Lung microvascular endothelial cell (primary cell): Measurements from ENCODE around the gene RSPH9. TPM values are rescaled to one million over a fixed set of nuclear protein-coding genes. Genes with fewer than 3 reads are reported as not detected.
"Not testable (repeated sequence)": the region's sequence is repeated elsewhere in the genome, so short reads cannot be mapped to it uniquely, and the experiment has no call there.

Experiments
- DNase-seq, 2 donors: peaks; one replicate each; pipeline versions ENCODE4 v3.0.0 to v3.0.0-alpha.2; 2010; ENCODE audit warnings: low read depth in 2 of 2
- total RNA-seq: library from RNA; depleted of rRNA; stranded (reverse); fragments of >200 nt; gene quantifications from 2 replicates; pipeline ENCODE4 v1.2.1, GENCODE V29; 2014

RSPH9 gene
- total RNA-seq, 1 donor from 2014 or later = 0.20 TPM

- DNase-seq = peak; percentile 37 to 69
These were observed 16.3 kb upstream of the RSPH9 start for GRCh38 chr6:43628393-43629103.

DNA sequence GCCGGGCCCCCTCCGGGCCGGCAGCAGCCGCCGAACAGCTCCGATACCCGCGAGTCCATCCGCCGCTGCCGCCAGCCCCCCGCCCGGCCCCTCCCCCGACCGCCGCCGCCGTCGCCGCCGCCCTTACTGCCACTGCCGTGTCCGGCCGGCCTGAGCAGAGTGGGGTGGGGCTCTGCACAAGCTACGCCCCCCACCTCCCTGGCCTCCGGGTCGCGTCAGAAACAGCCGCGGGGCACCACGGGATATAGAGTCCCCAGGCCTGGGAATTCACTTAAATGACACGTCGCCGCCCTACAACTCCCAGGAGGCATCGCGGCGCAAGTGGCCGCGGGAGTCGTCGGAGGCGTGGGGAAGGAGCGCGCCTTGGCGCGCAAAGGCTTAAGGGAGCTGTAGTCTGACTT is 15.7 kb upstream of the RSPH9 start, which contains the start of gene GTPBP2:
Gene GTPBP2, minus strand, starts transcription at position 161 of the 401 bp plus-strand sequence. Its CDS starts 102 bp downstream, at position 59.
- peak; percentile 99 for DNase-seq

DNA sequence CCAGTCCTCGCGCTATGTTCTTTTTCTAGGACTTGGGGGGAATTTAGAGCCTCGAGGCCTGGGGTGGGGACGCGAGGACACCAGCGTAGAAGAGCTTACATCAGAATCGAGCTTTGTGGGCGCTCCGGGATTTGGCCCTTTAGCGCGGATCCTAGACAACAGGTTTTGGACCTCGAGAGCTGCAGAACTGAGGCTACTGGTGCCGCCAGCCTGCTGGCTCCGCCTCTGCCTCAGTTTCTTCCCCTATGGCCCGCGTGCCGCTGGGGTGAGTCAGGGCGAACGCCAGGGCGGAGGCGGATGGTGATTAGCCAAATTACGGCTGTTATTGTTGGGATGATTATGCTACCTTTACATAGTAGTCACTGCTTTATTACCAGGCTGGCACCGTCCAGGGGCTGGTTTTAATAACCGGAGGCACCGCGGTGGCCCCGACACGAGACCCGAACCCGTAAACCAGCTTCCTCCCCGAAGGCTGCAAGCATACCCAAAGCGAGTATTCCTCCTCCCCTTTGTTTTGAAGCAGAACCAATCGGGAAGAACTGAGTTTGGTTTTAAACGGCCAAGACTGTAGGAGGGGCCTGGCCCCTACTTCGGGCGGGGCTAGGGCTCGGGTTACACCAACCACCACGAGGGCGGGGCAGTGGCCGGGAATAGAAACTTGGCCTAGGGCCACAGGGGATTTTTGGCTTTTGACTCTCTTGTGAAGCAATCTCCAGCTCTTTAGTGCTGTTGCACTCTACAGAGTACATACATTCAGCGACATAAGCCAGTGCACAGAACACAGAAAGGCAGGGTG is 15.1 kb upstream of the RSPH9 start:
- peak; percentile 94 to 97 for DNase-seq

DNA sequence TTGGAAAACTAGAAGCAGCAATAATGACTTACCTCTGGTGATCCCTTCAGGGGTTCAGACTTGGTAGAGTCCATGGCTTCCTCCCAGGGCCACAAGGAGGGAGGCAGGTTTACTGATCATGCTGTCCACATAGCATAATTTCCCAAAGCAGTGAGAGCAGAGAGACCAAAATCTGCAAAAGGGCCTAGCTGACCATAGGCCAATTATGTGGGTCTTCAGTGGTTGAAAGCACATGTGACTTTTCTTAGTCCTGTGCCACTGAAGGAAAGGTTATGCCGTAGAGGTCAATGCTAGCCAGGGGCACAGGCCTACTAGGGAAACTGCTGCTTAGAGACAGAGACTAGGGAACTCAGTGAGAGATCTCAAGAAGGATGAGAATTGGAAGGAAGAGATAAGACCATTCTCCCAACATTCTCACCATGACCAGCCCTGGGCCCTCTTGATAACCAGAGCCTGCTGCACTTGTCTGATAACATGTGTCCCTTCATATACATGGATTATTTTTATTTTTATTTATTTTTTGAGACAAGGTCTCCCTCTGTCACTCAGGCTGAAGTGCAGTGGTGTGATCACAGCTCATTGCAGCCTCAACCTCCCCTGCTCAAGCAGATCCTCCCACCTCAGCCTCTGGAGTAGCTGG is 13.7 kb upstream of the RSPH9 start:
- no peak for DNase-seq

GRCh38 chr6:43633002-43633401 is 11.8 kb upstream of the RSPH9 start:
- DNase-seq = not testable (repeated sequence)

GRCh38 chr6:43634702-43635303 is 10.0 kb upstream of the RSPH9 start:
- no peak for DNase-seq

DNA sequence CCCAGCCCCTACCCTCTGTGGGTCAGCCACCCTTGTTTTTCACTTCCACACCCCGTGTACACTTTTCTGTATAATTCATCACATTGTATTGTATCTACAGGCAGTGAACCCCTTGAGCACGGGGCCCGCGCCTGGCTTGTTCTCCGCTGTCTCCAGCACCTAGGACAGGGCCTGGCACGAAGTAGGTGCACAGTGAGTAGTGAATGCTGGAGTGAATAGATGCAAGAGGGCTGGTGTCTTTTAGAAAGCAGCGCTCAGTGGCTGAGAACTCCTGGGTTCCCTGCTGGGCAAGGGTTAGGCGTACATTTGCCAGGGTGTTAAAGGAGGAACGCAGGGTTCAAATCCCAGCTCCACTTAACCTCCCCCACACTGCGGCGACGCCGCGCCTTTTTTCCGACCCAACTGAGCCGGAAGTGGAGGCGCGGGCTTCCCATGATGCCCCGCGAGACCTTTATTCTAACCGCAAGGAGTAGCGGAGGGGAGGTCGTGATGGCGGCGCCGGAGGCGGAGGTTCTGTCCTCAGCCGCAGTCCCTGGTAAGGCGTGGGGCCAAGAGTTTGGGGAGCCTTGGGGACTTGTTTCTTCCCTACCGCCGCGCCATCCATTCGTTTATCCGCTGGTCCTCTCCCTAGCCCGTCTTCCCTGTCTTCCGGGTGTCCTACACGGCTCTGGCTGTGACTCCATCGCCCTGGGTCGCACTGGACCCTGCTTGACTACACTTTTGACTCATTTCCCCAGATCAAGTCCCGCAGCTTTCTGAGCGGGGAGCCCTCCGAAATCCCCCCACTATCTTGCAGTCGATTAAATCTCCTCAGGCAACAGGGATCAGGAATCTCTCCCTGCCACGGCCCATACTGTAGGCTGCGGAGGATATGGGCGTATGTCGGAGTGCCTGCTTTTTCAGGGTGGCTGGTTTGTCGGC is 9.2 kb upstream of the RSPH9 start, which contains the start of gene MAD2L1BP:
Gene MAD2L1BP, plus strand, starts transcription at position 454 of the 921 bp plus-strand sequence. Its CDS starts 36 bp downstream, at position 490.
- peak; percentile 67 for DNase-seq

DNA sequence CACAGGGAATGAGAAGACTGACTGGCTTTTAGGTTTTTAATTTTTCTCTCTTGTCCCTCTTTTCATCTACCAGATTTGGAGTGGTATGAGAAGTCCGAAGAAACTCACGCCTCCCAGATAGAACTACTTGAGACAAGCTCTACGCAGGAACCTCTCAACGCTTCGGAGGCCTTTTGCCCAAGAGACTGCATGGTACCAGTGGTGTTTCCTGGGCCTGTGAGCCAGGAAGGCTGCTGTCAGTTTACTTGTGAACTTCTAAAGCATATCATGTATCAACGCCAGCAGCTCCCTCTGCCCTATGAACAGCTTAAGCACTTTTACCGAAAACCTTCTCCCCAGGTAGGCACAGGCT is 8.6 kb upstream of the RSPH9 start:
- peak in 1 of 2 donors; percentile 32 for DNase-seq

DNA sequence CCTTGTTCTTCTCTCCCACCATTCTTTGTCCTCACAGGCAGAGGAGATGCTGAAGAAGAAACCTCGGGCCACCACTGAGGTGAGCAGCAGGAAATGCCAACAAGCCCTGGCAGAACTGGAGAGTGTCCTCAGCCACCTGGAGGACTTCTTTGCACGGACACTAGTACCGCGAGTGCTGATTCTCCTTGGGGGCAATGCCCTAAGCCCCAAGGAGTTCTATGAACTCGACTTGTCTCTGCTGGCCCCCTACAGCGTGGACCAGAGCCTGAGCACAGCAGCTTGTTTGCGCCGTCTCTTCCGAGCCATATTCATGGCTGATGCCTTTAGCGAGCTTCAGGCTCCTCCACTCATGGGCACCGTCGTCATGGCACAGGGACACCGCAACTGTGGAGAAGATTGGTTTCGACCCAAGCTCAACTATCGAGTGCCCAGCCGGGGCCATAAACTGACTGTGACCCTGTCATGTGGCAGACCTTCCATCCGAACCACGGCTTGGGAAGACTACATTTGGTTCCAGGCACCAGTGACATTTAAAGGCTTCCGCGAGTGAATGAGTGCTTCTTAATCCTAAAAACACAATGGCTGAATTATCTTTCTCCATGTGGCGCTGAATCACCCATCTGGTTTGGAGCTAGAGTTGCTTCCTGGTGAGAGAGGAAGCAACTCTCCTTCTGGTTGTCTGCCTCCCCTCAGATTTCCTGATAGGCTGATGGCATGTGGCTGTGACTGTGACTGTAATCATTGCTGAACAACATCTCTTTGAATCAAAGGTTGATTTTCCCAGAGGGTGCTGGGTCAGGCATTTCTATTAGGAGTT is 4.6 kb upstream of the RSPH9 start:
- peak in 1 of 2 donors; percentile 62 for DNase-seq

DNA sequence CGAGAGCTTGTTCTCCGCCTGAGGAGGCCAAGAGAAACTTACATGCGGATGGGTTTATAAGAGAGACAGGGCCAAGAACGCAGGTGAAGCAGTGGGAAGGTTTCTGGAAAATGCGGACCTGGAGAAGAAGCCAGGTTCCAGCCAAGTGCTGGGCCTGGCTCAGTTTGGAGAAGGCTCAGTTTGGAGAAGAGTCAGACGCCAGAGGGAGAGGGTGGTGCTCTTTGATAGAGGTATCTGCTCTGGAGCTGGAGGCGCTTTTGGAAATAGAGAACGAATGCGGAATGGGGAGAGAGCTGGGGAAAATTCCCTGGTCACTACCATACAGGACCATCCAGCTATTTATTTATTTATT is 753 bp downstream of the RSPH9 start:
- DNase-seq = no peak

DNA sequence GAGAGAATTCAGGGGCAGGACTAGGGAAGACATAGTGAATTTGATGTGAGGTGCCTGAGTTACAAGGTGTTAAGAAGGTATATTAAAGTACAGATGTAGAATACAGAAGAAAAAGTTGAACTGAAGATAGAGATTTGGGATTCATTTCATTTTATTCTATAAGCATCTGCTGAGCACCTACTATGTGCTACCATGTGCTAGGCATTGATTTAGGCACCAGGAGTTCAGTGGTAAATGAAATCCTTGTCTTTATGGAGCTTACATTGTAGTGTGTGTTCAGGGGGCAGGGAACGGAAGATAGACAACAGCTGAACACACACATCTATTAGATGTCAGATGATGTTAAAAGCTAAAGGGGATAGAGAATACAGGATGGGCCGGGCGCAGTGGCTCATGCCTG is 2.8 kb downstream of the RSPH9 start:
- DNase-seq = no peak

DNA sequence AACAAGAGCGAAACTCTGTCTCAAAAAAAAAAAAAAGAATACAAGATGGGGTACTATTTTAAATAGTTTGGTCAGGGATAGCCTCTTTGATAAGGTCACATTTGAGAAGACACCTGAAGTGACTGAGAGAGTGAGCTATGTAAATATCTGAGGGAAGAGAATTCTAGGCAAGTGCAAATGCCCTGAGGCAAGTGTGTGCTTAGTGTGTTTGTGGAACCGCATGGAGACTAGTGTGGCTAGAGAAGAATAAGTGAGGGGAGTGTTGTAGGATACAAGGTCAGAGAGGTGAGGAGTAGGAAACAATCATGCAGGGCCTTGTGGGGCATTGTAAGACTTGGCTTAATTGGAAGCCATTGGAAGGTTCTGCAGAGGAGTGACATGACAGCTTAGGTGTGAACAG is 3.4 kb downstream of the RSPH9 start:
- no peak for DNase-seq

- DNase-seq = not testable (repeated sequence)
These were observed 8.0 kb downstream of the RSPH9 start for GRCh38 chr6:43652822-43653221.

GRCh38 chr6:43657221-43657802 is 12.5 kb downstream of the RSPH9 start:
- no peak for DNase-seq

DNA sequence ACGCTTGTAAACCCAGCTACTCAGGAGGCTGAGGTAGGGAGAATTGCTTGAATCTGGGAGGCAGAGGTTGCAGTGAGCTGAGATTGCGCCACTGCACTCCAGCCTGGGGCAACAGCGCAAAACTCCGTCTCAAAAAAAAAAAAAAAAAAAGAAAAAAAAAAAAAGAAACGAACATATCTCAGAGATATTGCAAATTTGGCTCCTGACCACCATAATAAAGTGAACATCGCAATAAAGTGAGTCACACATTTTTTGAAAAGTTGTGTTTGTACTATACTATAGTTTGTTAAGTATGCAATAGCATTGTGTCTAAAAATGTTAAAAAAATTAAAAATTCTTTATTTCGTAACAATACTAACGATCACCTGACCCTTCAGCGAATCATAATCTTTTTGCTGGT is 13.3 kb downstream of the RSPH9 start:
- no peak for DNase-seq

GRCh38 chr6:43662948-43663347 is 18.1 kb downstream of the RSPH9 start:
- DNase-seq = not testable (repeated sequence)

DNA sequence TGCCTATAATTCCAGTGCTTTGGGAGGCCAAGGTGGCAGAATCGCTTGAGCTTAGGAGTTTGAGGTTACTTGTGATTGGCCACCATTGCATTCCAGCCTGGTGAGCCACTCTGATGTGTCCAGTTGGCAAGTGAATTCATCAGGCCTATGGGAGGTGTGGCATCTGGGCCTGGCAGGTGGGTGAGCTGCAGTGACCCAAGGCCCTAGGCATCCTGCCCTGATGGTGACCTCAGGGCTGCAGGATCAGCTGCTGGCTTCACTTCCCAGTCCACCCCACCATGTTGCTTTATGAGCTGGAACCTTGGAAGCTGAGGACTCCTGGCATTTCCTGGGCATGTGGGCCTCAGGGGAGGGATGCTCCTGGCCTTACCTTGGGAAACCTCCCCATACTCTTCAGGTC is 20.5 kb downstream of the RSPH9 start:
- DNase-seq = no peak

DNA sequence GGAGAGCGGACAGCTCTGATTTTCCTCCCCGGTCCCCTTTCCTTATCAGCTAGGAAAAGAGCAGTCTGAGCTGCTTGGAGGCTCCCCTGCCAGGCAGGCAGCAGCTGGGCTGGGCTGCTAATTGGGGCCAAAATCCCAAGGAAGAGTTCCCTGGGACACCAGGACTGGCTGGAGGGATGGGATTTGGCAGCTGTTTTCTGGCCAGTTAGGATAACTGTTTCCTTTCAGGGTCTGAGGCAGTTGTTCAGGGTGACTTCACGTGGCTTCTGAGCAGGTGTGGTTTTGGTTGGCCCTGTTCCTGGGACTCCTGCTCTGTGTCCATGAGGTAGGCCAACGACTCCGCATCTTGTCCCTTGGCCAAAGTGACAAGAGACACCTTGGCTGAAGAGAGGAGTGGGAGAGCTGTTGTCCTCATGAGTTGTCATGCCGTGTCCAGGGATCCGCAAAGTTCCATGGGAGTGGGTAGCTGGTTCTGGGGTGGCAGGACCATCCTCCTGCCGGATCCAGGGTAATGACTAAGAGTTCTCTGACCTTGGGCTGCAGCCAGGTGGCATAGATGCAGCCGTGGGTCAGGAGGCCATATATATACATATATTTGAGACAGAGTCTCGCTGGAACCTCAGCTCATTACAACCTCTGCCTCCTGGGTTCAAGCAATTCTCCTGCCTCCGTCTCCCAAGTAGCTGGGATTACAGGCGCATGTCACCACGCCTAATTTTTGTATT is 21.5 kb downstream of the RSPH9 start:
- DNase-seq = no peak
